HG03196 (cell line): ENCODE results near the gene DVL2.

Experiments
- ATAC-seq: cut with Tn5 transposase; IDR thresholded peaks from one replicate; pipeline ENCODE4 v1.9.1; 2021; ENCODE audit not compliant: unreplicated experiment

Gene DVL2

DNA sequence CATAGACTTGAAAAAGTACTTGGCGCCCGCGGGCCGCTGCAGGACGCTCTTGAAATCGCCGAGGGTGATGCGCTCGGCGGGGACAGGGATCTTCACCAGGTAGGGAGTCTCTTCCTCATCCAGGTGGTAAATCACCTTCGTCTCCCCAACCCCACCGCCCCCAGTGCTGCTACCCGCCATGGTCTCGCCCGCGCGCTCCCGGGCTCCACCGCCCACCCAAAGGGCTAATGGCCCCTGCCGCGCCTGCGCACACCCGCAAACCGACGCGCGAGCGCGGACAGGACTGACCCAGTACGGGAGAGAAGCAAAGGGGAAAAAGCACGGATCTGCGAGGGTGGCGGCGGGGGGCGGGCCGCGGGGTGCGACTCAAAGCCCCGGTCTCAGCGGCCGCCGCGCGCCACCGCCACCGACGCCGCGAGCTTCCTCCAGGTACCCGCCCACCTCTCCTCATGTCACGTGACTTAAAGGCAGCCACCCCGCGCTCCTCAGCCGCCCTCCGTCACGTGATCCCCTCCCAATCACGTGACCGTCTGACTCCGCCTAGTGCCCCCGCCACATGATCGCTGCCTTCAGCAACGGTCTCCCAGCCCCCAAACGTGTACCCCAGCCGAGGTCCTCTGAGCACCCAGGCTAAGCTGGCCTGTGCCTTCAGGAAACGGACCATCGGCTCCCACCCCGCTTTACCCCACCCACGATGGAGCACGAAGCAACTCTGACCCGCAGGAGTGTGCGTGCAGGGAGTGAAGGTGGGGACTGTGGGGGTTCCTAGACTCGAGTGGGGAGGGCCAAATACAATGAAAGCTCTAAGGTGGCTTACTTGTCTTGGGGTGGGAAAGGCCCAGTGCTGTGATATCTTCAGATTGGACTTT, at the start of gene DVL2:
Gene DVL2 (minus strand): TSS at position 435 of the 869 bp plus-strand sequence. CDS start 255 bp downstream, at position 180.
- peak; percentile 43 for ATAC-seq

- ATAC-seq: no peak
These were observed 49.3 kb upstream of the DVL2 start for GRCh38 chr17:7283471-7284216.

DNA sequence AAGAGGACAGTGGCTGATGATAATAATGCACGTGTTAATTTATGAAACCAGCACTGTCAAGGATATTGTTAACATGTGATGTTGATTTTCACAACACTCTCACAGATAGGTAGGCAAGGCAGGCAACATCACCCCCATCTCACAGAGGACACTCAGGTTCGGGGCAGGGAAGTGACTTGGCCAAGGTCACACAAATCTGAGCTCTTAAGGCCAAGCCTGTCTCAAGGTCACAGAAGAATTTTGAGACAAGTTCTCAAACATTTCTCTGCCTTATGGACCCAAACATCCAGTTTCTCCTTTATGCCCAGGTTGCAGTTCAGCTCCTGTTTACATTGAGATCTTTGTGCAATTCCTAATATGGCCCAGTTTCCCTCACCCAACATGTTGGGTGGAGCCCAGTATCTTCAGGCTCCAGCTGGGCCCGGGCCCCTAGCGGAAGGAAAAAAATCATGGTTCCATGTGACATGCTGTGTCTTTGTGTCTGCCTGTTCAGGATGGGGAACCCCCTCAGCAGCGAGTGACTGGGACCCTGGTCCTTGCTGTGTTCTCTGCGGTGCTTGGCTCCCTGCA, 48.5 kb upstream of the DVL2 start:
- ATAC-seq: no peak

- no peak for ATAC-seq
These were observed 47.8 kb upstream of the DVL2 start for GRCh38 chr17:7281953-7282751.

- ATAC-seq: no peak
These were observed 47.0 kb upstream of the DVL2 start, which contains the start of gene SLC2A4 for GRCh38 chr17:7281074-7281952. TSS of gene SLC2A4 (plus strand) at chr17:7281718. CDS start at chr17:7281935, 217 bp downstream.

- ATAC-seq: peak; percentile 55
These were observed 46.3 kb upstream of the DVL2 start for GRCh38 chr17:7280519-7281073.

DNA sequence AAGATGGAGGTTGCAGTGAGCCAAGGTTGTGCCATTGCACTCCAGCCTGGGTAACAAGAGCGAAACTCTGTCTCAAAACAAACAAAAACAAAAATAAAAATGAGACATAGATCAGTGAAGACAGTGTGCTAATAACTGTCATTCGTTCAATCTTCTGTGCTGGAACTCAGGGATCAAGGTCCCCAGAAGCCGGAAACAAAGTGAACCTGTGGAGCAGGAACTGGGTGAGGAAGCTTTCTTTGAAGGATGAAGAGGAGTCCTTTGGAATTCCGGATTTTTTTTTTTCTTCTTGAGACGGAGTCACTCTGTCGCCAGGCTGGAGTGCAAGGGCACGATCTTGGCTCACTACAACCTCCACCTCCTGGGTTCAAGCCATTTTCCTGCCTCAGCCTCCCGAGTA, 45.1 kb upstream of the DVL2 start:
- no peak for ATAC-seq

DNA sequence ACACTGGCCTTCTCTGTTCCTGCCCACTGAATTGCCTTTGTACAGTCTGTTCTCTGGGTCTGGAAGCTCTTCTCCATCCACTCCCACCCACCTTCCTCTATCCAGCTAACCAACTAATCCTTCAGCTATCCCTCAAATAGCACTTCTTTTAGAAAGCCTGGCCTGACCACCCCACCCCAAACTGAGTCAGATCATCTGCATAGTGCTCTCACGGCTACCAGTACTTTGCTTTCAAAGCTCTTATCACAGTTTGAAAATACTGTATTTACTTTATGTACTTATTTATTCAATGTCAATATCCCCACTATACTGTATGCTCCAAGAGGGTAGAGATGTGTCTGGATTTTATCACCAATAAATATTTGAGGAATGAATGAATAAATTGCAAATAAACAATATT, 32.5 kb upstream of the DVL2 start:
- ATAC-seq: no peak

- no peak for ATAC-seq
These were observed 29.4 kb upstream of the DVL2 start for GRCh38 chr17:7263801-7264078.

- no peak for ATAC-seq
These were observed 28.9 kb upstream of the DVL2 start for GRCh38 chr17:7262935-7263800.

GRCh38 chr17:7262192-7262934, 28.0 kb upstream of the DVL2 start, which contains the start of gene CLDN7:
TSS of gene CLDN7 (minus strand) at chr17:7262478. CDS start at chr17:7262043, 435 bp downstream.
- no peak for ATAC-seq

GRCh38 chr17:7261379-7262191, 27.3 kb upstream of the DVL2 start:
- ATAC-seq: no peak

GRCh38 chr17:7260651-7261378, 26.5 kb upstream of the DVL2 start:
- ATAC-seq: no peak

DNA sequence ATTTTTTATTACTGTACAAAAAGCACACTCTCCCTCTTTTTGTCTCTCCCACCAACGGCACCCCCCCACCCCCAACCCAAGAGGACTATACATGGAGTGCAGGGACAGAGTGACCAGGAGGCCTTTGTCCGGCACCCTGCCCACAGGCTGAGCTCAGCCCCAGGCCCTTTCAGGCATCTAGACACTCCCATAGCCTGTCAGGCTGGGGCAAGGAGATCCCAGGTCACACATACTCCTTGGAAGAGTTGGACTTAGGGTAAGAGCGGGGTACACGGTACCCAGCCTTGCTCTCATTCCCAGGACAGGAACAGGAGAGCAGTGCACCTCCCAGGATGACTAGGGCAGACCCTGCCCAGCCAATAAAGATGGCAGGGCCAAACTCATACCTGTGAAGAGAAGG, 25.8 kb upstream of the DVL2 start:
- no peak for ATAC-seq

DNA sequence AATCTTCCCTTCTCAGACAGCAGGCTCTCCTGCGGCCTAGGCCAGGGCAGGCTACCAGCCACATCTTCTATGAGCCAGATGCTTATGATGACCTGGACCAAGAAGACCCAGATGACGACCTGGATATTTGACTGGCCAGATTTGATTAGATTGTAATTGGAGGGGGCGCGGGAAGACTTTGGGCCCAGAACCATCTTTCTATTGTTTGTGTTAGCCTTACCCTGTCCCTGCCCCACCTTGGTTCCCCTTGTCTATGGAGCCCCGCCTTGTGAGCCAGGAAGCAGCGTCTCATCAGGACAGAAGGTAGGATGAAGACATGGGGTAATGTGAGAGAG, 25.2 kb upstream of the DVL2 start:
- no peak for ATAC-seq

DNA sequence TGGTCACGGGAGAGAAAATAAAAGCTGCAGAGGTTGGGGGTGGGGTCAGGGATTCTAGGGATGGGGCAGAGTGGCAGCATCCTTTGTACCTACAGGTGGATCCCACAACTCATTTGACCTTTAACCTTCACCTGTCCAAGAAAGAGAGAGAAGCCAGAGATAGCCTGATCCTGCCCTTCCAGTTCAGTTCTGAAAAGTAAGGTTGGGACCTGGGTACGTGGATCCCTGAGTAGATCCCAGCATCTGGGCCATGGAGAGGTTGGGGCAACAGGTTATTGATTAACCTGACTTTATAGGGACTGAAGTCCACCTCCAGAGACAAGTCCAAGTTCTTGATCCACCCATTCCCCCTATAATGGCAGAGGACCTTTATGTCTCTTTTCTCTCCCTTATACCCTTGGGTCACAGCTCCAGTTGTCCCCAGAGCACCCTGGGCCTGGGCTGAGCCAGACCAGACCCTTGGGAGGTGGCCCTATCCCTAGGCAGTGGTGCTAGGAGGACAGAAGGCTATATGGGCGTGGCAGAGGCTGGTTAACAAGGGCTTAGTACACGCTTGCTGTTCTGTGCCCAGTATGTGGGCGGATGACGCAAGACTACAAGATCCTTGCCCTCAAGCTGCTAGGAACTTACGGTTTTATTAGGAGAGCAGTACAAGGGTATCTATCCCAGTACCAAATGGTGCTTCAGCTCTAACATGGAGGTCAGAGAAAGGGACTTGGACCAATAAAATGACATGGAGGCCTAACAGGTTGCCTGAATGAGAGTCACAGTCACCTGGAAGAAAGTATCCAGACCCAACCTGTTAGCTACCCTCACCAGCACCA, 24.6 kb upstream of the DVL2 start:
- no peak for ATAC-seq
